Adrenal gland (tissue), 5 donors: ENCODE measurements around the gene NDUFB11.

Source experiments
- POLR2A ChIP-seq, 2 donors: fragments of 450-650 bp; IDR thresholded peaks; one replicate each; pipeline ENCODE4 v1.6.1; 2017; ENCODE audit warnings: antibody characterized with exemption in 2 of 2, mild to moderate bottlenecking in 2 of 2, moderate library complexity in 1 of 2
- TF ChIP-seq, protein P1 (sequence below), 6 experiments: fragments of 450-650 bp in 4 of 6; fragments of 200-600 bp in 2 of 6; sonication (generic) in 1 of 6; IDR thresholded peaks; 1 replicate in 5 of 6; 2 replicates in 1 of 6; pipeline versions ENCODE4 v1.5.1 to v1.8.0; 2016 to 2021; ENCODE audit warnings: antibody characterized with exemption in 6 of 6, mild to moderate bottlenecking in 2 of 6, moderate library complexity in 1 of 6
- donor health status: DM: no; HTN: no; CAD: no.

DNA sequence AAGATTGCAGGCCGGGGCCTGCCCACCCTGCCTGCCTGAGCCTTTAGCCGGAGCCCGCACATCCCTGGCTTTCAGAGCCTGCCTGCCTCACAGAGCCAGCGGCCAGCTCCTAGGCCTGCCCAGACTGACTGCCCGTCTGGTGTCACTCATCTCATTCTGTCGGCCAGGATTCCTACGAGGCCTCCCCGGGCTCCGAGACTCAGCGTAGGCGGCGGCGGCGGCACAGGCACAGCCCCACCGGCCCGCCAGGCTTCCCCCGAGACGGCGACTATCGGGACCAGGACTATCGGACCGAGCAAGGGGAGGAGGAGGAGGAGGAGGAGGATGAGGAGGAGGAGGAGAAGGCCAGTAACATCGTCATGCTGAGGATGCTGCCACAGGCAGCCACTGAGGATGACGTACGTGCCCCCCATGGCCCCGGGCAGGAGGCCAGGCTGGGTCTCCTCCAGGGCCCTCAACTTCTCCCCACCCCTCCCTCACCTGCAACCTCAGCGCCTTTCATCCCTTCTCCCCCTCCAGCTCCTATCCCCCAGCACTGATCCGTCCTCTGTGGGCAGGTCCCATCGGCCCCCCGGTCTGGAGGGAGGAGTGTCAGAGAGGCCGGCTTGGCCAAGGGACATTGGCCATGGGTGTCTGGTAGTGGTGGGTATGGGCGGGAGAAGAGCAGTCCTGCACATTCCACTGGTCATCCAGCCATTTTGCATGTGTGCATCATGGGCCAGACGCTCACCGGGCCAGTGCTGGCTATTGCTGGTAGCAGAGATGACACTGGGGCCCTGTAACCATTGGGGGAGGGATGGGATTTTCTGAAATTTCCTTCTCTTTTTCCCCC lies 26.6 kb upstream of the NDUFB11 start:
- TF ChIP-seq, protein P1, sequence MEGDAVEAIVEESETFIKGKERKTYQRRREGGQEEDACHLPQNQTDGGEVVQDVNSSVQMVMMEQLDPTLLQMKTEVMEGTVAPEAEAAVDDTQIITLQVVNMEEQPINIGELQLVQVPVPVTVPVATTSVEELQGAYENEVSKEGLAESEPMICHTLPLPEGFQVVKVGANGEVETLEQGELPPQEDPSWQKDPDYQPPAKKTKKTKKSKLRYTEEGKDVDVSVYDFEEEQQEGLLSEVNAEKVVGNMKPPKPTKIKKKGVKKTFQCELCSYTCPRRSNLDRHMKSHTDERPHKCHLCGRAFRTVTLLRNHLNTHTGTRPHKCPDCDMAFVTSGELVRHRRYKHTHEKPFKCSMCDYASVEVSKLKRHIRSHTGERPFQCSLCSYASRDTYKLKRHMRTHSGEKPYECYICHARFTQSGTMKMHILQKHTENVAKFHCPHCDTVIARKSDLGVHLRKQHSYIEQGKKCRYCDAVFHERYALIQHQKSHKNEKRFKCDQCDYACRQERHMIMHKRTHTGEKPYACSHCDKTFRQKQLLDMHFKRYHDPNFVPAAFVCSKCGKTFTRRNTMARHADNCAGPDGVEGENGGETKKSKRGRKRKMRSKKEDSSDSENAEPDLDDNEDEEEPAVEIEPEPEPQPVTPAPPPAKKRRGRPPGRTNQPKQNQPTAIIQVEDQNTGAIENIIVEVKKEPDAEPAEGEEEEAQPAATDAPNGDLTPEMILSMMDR (IDR thresholded peaks at IDR 0.05): no peak
- no peak for TF ChIP-seq POLR2A (IDR thresholded peaks at IDR 0.05)
